ENCODE data around the gene OSGEPL1. TPM values are rescaled to one million over a fixed set of nuclear protein-coding genes. Genes with fewer than 3 reads are reported as not detected.

OSGEPL1 gene
- total RNA-seq, 6 donors from 2014 or later = 3.6 to 14.5 (median 5.4) TPM

DNA sequence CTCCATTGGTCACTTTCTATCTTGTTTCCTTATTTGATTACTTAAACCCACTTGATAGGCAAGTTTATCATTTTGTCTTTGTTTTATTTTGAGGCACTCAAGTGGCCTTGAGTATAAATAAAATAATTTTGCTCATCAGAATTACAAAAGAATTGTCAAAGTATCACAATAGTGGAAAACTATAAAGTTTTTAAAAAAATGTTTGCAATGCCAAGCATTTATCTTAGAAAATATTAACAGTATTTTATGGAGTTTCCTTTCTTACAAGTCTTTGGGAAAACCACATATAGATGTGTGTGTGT, 36.4 kb upstream of the OSGEPL1 start:
- no peak overlapping the region for H3K27ac ChIP-seq
- H3K27me3 ChIP-seq = no peaks in the 10 kb centered on the region
- ATAC-seq (ENCODE audit: low FRiP score in 2 of 2) (no peak), DNase-seq (no peak)
- no peak overlapping the region for H3K4me3 ChIP-seq
- peaks cover 0 to 5% (median 0%) of the 10 kb centered on the region in 4 donors for H3K4me1 ChIP-seq
- TF ChIP-seq, protein P1, sequence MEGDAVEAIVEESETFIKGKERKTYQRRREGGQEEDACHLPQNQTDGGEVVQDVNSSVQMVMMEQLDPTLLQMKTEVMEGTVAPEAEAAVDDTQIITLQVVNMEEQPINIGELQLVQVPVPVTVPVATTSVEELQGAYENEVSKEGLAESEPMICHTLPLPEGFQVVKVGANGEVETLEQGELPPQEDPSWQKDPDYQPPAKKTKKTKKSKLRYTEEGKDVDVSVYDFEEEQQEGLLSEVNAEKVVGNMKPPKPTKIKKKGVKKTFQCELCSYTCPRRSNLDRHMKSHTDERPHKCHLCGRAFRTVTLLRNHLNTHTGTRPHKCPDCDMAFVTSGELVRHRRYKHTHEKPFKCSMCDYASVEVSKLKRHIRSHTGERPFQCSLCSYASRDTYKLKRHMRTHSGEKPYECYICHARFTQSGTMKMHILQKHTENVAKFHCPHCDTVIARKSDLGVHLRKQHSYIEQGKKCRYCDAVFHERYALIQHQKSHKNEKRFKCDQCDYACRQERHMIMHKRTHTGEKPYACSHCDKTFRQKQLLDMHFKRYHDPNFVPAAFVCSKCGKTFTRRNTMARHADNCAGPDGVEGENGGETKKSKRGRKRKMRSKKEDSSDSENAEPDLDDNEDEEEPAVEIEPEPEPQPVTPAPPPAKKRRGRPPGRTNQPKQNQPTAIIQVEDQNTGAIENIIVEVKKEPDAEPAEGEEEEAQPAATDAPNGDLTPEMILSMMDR (IDR thresholded peaks at IDR 0.05) = no peak
- TF ChIP-seq EP300 (IDR thresholded peaks at IDR 0.05) (no peak), POLR2AphosphoS5 (IDR thresholded peaks at IDR 0.05) (no peak), POLR2A (IDR thresholded peaks at IDR 0.05) (no peak)
- no peaks in the 10 kb centered on the region for H3K9me3 ChIP-seq
- peaks cover 0 to 20% (median 9%) of the 10 kb centered on the region in 4 donors for H3K36me3 ChIP-seq

DNA sequence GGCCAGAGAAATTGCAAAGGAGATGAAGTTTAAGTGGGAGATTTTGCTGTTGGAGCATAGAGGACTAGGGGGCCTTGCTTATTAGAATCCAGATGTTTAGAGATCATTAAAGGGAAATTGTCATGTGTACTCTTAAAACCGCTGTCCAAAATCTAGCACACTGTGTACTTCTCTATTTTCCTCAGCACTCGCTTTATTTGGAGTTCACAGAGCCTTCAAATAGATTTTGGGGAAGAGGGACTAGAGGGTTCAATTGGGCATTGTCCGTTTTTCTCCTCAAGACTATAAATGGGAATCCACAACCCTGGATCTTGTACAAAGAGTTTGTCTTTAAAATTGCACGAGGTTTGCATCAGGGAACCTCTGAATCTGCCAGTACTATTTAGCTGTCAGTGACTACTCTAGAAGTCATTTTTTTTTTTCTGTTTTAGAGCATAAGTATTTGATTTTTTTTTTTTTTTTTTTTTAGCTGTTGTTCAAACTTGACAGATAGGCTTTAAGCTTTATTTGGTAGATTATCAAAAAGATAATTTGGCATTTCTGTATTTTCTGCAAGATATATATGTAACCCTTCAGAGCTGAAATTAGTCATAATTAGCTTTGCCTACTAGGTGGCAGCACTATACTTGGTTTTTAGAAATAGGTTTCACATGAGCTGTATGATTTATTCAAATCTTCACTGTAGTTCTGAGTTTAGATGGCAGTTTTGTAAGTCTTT, 35.9 kb upstream of the OSGEPL1 start:
- WGBS, 2 donors = 73 to 75% methylated on average over 4 of the region's 4 CpGs
- ATAC-seq (ENCODE audit: low FRiP score in 2 of 2) (peak in 1 of 2 donors; percentile 80), DNase-seq (no peak)
- TF ChIP-seq POLR2AphosphoS5 (IDR thresholded peaks at IDR 0.05) = no peak
- TF ChIP-seq, protein P1 (IDR thresholded peaks at IDR 0.05) = peak in 3 of 6 experiments; percentile 12 to 20 (median 14)
- H3K9me3 ChIP-seq = no peaks in the 10 kb centered on the region
- no peak overlapping the region for H3K4me3 ChIP-seq
- peaks cover 0 to 25% (median 9%) of the 10 kb centered on the region in 4 donors for H3K36me3 ChIP-seq
- H3K27me3 ChIP-seq = no peaks in the 10 kb centered on the region
- H3K4me1 ChIP-seq = peaks cover 0 to 1% (median 0%) of the 10 kb centered on the region in 4 donors
- no peak overlapping the region for H3K27ac ChIP-seq

DNA sequence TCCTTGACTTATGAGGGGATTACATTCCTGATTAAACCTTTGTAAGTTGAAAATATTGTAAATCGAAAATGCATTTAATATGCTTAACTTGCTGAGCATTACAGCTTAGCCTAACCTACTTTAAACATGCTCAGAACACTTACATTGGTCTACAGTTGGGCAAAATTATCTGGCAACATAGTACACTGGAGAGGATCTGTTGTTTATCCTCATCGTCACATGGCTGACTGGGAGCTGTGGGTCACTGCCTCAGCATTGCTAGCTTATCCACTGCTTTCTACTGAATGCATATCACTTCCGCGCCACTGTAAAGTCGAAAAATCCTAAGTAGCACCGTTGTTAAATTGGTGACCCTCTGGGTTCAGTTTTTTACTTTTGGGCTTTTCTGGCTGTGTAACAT, 35.3 kb upstream of the OSGEPL1 start:
- TF ChIP-seq POLR2AphosphoS5 (IDR thresholded peaks at IDR 0.05) (no peak), POLR2A (IDR thresholded peaks at IDR 0.05) (no peak), EP300 (IDR thresholded peaks at IDR 0.05) (no peak)
- TF ChIP-seq, protein P1 (IDR thresholded peaks at IDR 0.05) = no peak
- DNase-seq (no peak), ATAC-seq (ENCODE audit: low FRiP score in 2 of 2) (no peak)
- peaks cover 0 to 31% (median 9%) of the 10 kb centered on the region in 4 donors for H3K36me3 ChIP-seq
- no peaks in the 10 kb centered on the region for H3K27me3 ChIP-seq
- H3K9me3 ChIP-seq = no peaks in the 10 kb centered on the region
- WGBS, 2 donors = 94 to 98% methylated on average over 6 of the region's 6 CpGs
- H3K27ac ChIP-seq = no peak overlapping the region
- H3K4me1 ChIP-seq = no peaks in the 10 kb centered on the region
- H3K4me3 ChIP-seq = no peak overlapping the region

DNA sequence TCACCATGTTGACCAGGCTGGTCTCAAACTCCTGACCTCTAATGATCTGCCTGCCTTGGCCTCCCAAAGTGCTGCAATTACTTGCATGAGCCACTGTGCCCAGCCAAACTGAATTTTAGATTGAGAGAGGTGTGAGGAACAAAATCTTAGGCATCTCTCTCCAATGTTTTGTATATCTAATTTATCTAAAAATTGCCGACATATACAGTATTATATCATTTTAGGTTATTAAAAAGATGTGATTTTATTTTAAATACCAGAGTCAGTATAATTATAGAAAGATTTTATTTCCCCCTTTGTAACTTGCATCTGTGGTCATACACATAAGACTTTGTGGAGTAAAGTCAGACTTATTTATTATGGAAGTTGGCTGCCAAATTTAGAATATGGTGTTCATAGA, 31.7 kb upstream of the OSGEPL1 start:
- no peak overlapping the region for H3K4me3 ChIP-seq
- no peak overlapping the region for H3K27ac ChIP-seq
- no peaks in the 10 kb centered on the region for H3K4me1 ChIP-seq
- H3K9me3 ChIP-seq = no peaks in the 10 kb centered on the region
- H3K36me3 ChIP-seq = peaks cover 0 to 28% (median 12%) of the 10 kb centered on the region in 4 donors
- ATAC-seq (ENCODE audit: low FRiP score in 2 of 2) (no peak), DNase-seq (no peak)
- TF ChIP-seq POLR2AphosphoS5 (IDR thresholded peaks at IDR 0.05) (no peak), POLR2A (IDR thresholded peaks at IDR 0.05) (no peak), EP300 (IDR thresholded peaks at IDR 0.05) (no peak)
- TF ChIP-seq, protein P1 (IDR thresholded peaks at IDR 0.05) = no peak
- H3K27me3 ChIP-seq = no peaks in the 10 kb centered on the region
- 96 to 100% methylated on average over 1 of the region's 1 CpG for WGBS, 2 donors
